ENCODE measurements around the gene FDXACB1.

Gene FDXACB1

DNA sequence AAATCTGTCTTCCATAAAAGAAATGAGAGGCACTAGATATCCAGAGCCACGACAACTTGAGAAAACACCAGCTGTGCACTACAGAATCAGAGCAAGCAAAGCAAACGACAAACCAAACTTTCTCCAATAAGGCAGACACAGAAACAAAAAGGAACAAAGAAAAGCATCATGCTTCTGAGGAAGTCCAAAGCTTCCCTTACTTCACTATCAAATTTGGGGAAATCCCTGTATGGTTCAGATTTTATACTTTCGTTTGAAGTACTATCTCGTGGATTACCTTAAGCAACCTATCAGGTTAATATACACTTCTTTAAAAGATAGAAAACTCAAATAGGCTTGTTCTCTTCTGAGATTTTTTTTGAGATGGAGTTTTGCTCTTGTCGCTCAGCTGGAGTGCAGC lies 35.3 kb downstream of the FDXACB1 start:
- no peak for DNase-seq (ENCODE audit: low read depth in 3 of 3)

DNA sequence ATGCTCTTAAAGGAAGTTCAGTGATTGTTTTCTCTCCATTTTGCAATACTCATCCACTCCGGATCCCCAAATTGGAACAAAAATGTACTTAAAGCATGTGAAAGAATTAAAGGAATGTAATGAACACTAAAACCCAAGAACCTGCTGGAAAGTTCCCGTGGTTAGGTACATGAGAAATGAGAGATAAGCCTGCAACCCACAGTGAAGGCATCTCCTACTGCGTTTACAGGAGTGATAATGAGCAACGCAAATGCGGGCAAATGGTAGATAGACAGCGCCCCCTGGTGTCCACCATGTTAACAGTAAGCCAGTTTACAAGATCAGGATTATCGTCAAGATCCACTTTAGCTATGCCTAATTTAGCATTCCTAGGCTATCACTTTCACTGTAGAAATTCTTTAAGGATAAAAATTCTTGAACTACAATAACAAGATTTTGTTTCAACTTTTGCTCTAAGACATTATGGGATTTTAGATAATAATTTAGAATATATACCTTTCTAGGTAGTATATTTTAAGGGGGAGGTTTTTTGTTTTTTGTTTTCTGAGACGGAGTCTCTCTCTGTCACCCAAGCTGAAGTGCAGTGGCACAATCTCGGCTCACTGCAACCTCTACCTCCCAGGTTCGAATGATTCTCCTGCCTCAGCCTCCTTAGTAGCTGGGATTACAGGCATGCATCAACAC lies 37.5 kb downstream of the FDXACB1 start:
- DNase-seq (ENCODE audit: low read depth in 3 of 3), result peak; percentile 64 to 79 (median 78)

DNA sequence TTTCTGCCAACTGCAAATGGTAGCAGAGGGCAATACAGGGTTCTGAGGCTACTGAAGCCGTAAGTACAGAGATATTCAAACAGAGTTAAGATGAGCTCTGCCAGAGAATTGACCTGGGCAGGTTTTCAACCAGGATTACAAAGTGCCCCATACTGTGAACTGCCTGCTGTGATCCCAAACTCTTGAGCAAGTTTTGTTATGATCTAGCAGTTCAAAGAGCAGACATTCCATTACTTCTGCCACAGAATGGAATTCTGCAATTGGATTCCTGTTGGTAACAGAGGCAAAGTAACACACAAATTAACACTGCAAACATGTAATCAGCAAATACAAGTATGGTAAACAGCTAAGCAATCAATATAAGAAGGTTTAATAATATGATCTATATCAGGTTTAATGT lies 38.8 kb downstream of the FDXACB1 start:
- no peak for DNase-seq (ENCODE audit: low read depth in 3 of 3)

DNA sequence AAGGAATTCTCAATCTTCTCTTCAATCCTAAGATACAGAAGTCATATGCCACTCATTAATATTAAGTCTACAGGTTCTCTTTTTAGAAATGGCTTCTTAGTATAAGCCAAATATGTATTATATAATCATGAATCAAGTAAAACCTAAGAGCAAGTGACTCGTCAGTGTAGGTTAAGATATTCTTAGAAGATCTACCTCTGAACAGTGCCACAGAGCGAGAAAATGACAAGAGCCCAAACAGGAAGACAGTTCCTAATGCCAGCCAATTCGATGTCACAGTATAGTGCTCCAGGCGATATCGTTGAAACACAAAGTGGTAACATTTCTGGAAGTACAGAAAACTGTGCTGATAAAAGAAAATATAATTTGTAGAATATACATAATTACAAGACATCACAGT lies 40.9 kb downstream of the FDXACB1 start:
- no peak for DNase-seq (ENCODE audit: low read depth in 3 of 3)

- DNase-seq (ENCODE audit: low read depth in 3 of 3), result no peak
These were observed 41.5 kb downstream of the FDXACB1 start for GRCh38 chr11:111837366-111837891.

DNA sequence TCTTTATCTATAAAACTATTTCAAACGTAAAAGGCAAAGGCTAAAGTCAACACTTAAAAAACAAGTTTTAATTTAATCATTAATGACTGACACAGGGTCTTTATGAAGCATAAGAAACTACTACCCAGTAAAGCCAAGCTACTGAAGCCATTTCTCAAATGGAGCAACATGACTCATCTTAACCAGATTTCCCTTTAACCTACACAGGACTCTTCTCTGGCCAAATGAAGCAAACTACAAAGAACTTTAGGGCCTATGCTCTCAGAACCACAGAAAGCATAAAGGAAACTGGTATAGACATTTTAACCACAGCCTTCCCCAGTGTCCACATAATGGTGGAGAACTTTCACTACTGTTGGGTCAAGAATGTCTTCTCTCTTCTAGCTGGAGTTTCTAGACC lies 42.2 kb downstream of the FDXACB1 start:
- no peak for DNase-seq (ENCODE audit: low read depth in 3 of 3)

- DNase-seq (ENCODE audit: low read depth in 3 of 3), result no peak
These were observed 42.8 kb downstream of the FDXACB1 start for GRCh38 chr11:111836162-111836561.

DNA sequence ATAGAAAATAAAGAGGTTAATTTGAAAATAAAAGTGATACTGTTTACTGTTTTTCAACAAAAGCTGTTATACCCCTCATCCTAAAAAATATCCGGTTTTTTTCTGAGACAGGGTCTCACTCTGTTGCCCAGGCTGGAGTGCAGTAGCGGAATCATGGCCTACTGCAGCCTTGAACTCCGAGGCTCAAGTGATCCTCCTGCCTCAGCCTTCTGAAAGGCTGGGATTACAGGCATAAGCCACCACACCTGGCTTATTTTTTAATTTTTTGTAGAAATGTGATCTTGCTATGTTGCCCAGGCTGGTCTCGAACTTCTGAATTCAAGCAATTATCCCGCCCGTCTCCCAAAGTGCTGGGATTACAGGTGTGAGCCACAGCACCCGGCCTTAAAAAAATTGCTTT lies 43.3 kb downstream of the FDXACB1 start:
- DNase-seq (ENCODE audit: low read depth in 3 of 3), result no peak

DNA sequence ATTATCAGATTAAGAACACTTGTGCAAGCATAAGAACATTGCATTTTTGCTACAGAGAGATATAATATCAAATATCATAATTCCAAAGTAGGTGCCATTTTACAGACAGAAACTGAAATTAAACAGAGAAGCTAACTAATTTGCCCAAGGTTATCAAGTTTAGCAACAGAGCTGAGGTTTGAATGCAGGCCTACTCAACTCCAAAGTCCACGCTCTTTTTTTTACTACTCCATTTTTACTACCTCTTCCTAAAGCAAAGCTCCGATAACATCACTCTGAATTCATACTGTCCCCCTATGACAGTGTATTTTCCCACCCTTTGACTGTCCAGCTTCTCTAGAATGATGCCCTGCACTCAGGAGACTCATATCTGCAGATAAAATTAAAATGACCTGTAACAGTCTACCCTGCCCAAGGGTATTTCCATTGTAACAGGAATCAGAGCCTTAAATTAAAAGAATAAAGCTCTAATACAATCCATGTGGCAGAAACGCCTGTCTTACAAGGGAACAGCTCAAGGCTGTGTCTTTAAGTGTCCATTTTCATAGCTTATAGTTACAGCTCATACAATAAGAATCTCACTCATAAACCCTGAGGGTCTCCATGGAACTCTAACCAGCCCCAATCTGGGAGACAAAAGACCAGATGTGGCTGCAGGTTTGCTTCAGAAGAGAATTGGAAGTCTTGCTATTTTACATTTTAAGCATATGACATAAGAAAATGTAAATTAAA lies 44.4 kb downstream of the FDXACB1 start:
- DNase-seq (ENCODE audit: low read depth in 3 of 3), result no peak

DNA sequence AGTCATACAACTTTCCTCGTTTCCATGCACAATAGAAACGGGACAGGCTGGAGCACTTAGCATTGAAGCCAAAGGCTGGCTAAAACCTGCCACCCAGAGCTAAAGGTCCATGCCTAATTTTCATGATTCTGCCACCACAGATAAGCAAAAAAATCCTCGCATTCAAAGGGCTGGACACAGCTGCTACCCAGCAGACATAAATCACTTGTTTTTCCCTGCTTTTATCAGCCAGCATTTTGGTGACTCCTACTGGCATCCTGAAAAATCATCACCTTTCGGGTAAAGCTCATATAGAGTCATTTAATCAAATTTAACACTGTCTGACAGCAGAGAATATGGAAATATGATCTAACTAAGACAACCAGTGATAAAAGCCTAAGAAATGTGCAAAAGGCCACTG lies 45.4 kb downstream of the FDXACB1 start:
- no peak for DNase-seq (ENCODE audit: low read depth in 3 of 3)

DNA sequence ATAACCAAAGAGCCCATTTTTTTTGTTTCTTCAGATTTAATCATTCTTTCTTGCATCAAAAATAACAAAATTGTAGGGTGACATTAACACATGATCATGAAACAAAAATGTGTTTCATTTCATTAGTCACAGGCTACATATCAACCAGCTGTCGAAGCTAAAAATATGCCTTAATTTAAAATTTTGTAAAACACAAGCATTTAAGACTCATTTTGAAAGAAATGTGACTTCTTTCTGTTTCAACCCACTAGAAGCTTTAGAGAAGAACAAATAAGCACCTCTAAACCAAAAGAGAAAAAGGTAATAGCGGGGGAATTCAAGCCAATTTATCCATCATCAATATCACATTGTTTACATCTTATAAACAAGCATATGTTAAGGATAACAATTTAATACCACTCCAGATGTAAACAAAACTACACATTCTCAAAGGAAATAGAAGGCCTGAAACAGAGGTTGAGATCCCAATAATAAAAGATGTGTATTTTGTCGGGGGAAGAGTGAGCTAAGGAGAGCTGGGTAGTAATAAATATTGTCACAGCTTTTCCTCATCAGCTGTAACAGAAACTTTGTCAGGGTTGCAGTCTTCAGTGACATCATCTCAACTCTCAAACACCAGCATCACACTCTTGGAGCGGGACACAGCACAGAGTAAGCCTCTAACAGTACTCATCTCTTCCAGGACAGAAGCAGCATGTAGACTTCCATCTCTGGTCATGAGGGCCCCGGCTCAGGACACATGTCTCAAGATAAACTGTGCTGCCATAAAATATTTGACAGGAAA lies 49.6 kb downstream of the FDXACB1 start:
- DNase-seq (ENCODE audit: low read depth in 3 of 3), result no peak

GRCh38 chr11:111826322-111826950 lies 52.5 kb downstream of the FDXACB1 start:
- no peak for DNase-seq (ENCODE audit: low read depth in 3 of 3)

Data from stimulated activated CD4-positive, alpha-beta T cell treated with anti-CD3 and anti-CD28 coated beads, TNF-alpha, amount 100 ng/mL, for 4 hours (primary cell).